HepG2 (cell line): ENCODE measurements around the gene TOB1. TPM values are rescaled to one million over a fixed set of nuclear protein-coding genes. Genes with fewer than 3 reads are reported as not detected.
A peak's percentile ranks its signal among the peaks of the same experiment; 100 is the strongest.

ENCODE experiments used
- CAMTA2 ChIP-seq: sonication (generic); formaldehyde crosslinking; IDR thresholded peaks from 2 replicates; pipeline ENCODE4 v1.4.0; 2020; ENCODE audit warnings: mild to moderate bottlenecking, missing genetic modification reagents, borderline replicate concordance
- CSRNP1 ChIP-seq: sonication (generic); formaldehyde crosslinking; IDR thresholded peaks from 2 replicates; pipeline ENCODE4 v1.8.1; 2023; ENCODE audit warnings: mild to moderate bottlenecking, missing genetic modification reagents
- HNF1A ChIP-seq, 2 experiments: sonication (generic) in 1 of 2; formaldehyde crosslinking in 1 of 2; IDR thresholded peaks; 2 replicates each; pipeline versions ENCODE4 v1.4.0 to v1.6.1; 2016 to 2020; ENCODE audit warnings: borderline replicate concordance in 1 of 2, low read depth in 1 of 2, mild to moderate bottlenecking in 1 of 2, missing genetic modification reagents in 1 of 2
- HNF4G ChIP-seq, 2 experiments: sonication (generic) in 1 of 2; formaldehyde crosslinking in 1 of 2; IDR thresholded peaks; 2 replicates each; pipeline versions ENCODE4 v1.4.0 to v1.6.1; 2011 to 2020; ENCODE audit warnings: borderline replicate concordance in 2 of 2, low read depth in 2 of 2, mild to moderate bottlenecking in 2 of 2, low read length in 1 of 2, missing genetic modification reagents in 1 of 2, moderate library complexity in 1 of 2
- HOXD1 ChIP-seq: sonication (generic); formaldehyde crosslinking; IDR thresholded peaks from 2 replicates; pipeline ENCODE4 v1.5.0; 2020; ENCODE audit warnings: missing genetic modification reagents
- MAZ ChIP-seq, 2 experiments: sonication (generic) in 1 of 2; formaldehyde crosslinking in 1 of 2; IDR thresholded peaks; 2 replicates each; pipeline versions ENCODE4 v1.5.0 to v1.6.1; 2012 to 2020; ENCODE audit warnings: low read depth in 2 of 2, mild to moderate bottlenecking in 2 of 2, borderline replicate concordance in 1 of 2, improper control_type of control experiment in 1 of 2, low read length in 1 of 2, missing genetic modification reagents in 1 of 2, moderate library complexity in 1 of 2
- MNT ChIP-seq: fragments of 450-650 bp; IDR thresholded peaks from 2 replicates; pipeline ENCODE4 v1.6.1; 2016
- NR0B2 ChIP-seq: sonication (generic); formaldehyde crosslinking; IDR thresholded peaks from 2 replicates; pipeline ENCODE4 v1.4.0; 2020; ENCODE audit warnings: mild to moderate bottlenecking, missing genetic modification reagents
- POLR2G ChIP-seq: fragments of 200-400 bp; formaldehyde crosslinking; IDR thresholded peaks from 2 replicates; pipeline ENCODE4 v1.6.1; 2018; ENCODE audit warnings: mild to moderate bottlenecking, low read depth, low read length, moderate library complexity
- ZC3H4 ChIP-seq: sonication (generic); formaldehyde crosslinking; IDR thresholded peaks from 2 replicates; pipeline ENCODE4 v1.4.0; 2020; ENCODE audit warnings: missing genetic modification reagents, borderline replicate concordance
- ZNF468 ChIP-seq: sonication (generic); formaldehyde crosslinking; IDR thresholded peaks from 2 replicates; pipeline ENCODE4 v1.8.0; 2022; ENCODE audit warnings: mild to moderate bottlenecking, moderate library complexity, missing genetic modification reagents
- ZNF724P ChIP-seq: sonication (generic); formaldehyde crosslinking; IDR thresholded peaks from 2 replicates; pipeline ENCODE4 v1.8.0; 2022; ENCODE audit warnings: missing genetic modification reagents, borderline replicate concordance
- polyA plus RNA-seq, 8 experiments: library from polyadenylated mRNA; depleted of rRNA in 3 of 8; stranded (reverse) in 7 of 8; unstranded in 1 of 8; fragments of >200 nt; fragmentation: Illumina TruSeq in 4 of 8; extraction: Trizol in 4 of 8; gene quantifications; 2 replicates each; pipeline versions ENCODE4 v1.2.1 to v1.2.3, GENCODE V29; 2011 to 2016; ENCODE audit warnings: low read depth in 4 of 8, missing spikeins in 1 of 8, mixed read lengths in 1 of 8; ENCODE audit not compliant: insufficient read depth in 1 of 8
- total RNA-seq, 5 experiments: library from RNA; depleted of rRNA; stranded (reverse); fragments of >200 nt; fragmentation: Illumina TruSeq; extraction: Trizol; gene quantifications; 2 replicates each; pipeline ENCODE4 v1.2.3, GENCODE V29; 2016; ENCODE audit warnings: low read depth in 1 of 5

The TOB1 gene
- total and polyA plus RNA-seq, 2 of the 13 experiments (the other 11 are each of a cell fraction or from before 2014, with no cell fraction given): 21.9 to 57.7 TPM

GRCh38 chr17:50865060-50865867 lies 890 bp downstream of the TOB1 start (continued):
- 0 out of 2 replicates have a peak, but pooled peaks have one; percentile 32 for TF ChIP-seq CSRNP1 (CRISPR knock-in tag)
- TF ChIP-seq HNF4G (IDR thresholded peaks at IDR 0.05; ENCODE audit: borderline replicate concordance, low read depth, low read length): peak; percentile 70; the same call in 1 of the 2 replicates
- TF ChIP-seq HNF4G (CRISPR knock-in tag; IDR thresholded peaks at IDR 0.05; ENCODE audit: borderline replicate concordance, low read depth): no peak
- TF ChIP-seq ZC3H4 (CRISPR knock-in tag): no peak; the same call in 1 of the 2 replicates
- TF ChIP-seq POLR2G: peak; percentile 56; the same call in 1 of the 2 replicates
- peak; percentile 66 for TF ChIP-seq MAZ (IDR thresholded peaks at IDR 0.05; ENCODE audit: borderline replicate concordance, low read depth, low read length)
- 0 out of 2 replicates have a peak, but pooled peaks have one; percentile 12 for TF ChIP-seq MAZ (CRISPR knock-in tag; IDR thresholded peaks at IDR 0.05; ENCODE audit: low read depth)
- TF ChIP-seq ZNF724P (CRISPR knock-in tag): 0 out of 2 replicates have a peak, but pooled peaks have one; percentile 45
- TF ChIP-seq CAMTA2 (CRISPR knock-in tag): no peak
- TF ChIP-seq MNT: no peak
- TF ChIP-seq HOXD1 (CRISPR knock-in tag): 0 out of 2 replicates have a peak, but pooled peaks have one; percentile 23
- no peak for TF ChIP-seq ZNF468
- TF ChIP-seq NR0B2: no peak
- 0 out of 2 replicates have a peak, but pooled peaks have one; percentile 25 for TF ChIP-seq HNF1A (IDR thresholded peaks at IDR 0.05; ENCODE audit: low read depth)
- no peak for TF ChIP-seq HNF1A (CRISPR knock-in tag; IDR thresholded peaks at IDR 0.05; ENCODE audit: borderline replicate concordance)
